Skeletal muscle tissue (tissue), 4 donors: ENCODE measurements around the gene SYS1. TPM values are rescaled to one million over a fixed set of nuclear protein-coding genes. Genes with fewer than 3 reads are reported as not detected.

Source experiments
- H3K27ac ChIP-seq: one replicate; pipeline ENCODE4 v1.7.0; 2013; ENCODE audit warnings: mild to moderate bottlenecking, low read depth, low read length, inconsistent platforms
- H3K27me3 ChIP-seq, 3 donors: one replicate each; pipeline ENCODE4 v1.7.0; 2013; ENCODE audit warnings: low read length in 3 of 3; ENCODE audit not compliant: control insufficient read depth in 3 of 3, insufficient read depth in 3 of 3
- H3K36me3 ChIP-seq, 3 donors: one replicate each; pipeline ENCODE4 v1.7.0; 2013; ENCODE audit warnings: low read length in 3 of 3; ENCODE audit not compliant: control insufficient read depth in 3 of 3, insufficient read depth in 3 of 3
- H3K4me1 ChIP-seq, 3 donors: one replicate each; pipeline ENCODE4 v1.7.0; 2013; ENCODE audit warnings: low read length in 3 of 3, mild to moderate bottlenecking in 3 of 3; ENCODE audit not compliant: control insufficient read depth in 3 of 3, insufficient read depth in 3 of 3
- H3K4me3 ChIP-seq, 3 donors: one replicate each; pipeline ENCODE4 v1.7.0; 2013; ENCODE audit warnings: low read length in 3 of 3
- H3K9ac ChIP-seq, 3 donors: one replicate each; pipeline ENCODE4 v1.7.0; 2013; ENCODE audit warnings: low read length in 3 of 3, mild to moderate bottlenecking in 3 of 3, moderate library complexity in 2 of 3, low read depth in 1 of 3
- H3K9me3 ChIP-seq, 3 donors: one replicate each; pipeline ENCODE4 v1.7.0; 2013; ENCODE audit warnings: low read length in 3 of 3; ENCODE audit not compliant: control insufficient read depth in 3 of 3
- total RNA-seq: library from RNA; depleted of rRNA; stranded (reverse); fragments of >200 nt; gene quantifications from one replicate; pipeline ENCODE4 v1.2.3, GENCODE V29; 2014
- donor health status: Osteomylitis.

Gene SYS1
- total RNA-seq, 1 donor from 2014 or later, result 13.6 TPM

DNA sequence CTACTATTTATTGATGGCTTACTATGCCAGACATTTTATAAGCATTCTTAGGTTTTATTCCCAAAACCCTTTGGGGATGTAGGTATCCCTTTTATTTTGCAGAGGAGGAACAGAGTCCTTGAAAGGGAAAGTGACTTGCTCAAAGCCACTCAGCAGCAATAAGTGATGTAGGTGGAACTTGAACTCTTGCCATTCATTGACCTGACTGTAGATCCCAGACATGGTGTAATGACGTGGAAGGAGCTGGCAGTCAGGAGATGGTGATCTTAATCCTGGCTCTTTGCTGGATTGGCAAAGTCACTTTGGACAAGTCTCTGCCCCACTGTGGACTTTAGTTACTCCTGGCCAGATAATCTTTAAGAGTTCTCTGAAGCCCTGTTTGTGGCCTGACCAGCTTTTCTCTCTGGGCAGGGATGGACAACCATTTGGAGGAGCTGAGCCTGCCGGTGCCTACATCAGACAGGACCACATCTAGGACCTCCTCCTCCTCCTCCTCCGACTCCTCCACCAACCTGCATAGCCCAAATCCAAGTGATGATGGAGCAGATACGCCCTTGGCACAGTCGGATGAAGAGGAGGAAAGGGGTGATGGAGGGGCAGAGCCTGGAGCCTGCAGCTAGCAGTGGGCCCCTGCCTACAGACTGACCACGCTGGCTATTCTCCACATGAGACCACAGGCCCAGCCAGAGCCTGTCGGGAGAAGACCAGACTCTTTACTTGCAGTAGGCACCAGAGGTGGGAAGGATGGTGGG lies 46.7 kb downstream of the SYS1 start:
- peak overlapping the region in 2 of 3 donors; percentile 10 to 24 for H3K9ac ChIP-seq
- H3K27me3 ChIP-seq, result no peaks in the 10 kb centered on the region
- H3K9me3 ChIP-seq, result no peaks in the 10 kb centered on the region
- H3K4me3 ChIP-seq, result no peak overlapping the region
- no peak overlapping the region for H3K27ac ChIP-seq
- H3K4me1 ChIP-seq, result peaks cover 35 to 54% (median 42%) of the 10 kb centered on the region in 3 donors
- H3K36me3 ChIP-seq, result peaks cover 26 to 34% (median 31%) of the 10 kb centered on the region in 3 donors

DNA sequence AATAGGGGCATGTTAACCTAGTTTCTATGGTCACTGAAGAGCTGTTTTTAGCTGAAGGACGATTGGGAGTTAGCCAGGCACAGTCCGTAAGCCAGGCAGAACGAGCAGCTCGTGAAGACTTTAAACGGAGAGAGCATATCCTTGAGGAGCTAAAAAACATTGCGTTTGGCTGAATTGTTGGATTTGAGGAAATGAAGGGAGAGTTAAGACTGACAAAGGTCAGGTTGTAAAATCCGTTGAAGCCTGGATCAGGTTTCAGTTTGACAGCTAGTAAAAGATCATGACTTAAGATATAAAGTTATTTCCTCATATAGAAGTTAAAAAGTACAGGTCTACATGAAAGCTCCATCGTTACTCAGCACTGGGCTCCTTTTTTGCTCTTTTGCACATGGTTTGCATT lies 47.9 kb downstream of the SYS1 start:
- Histone ChIP-seq H3K27ac (peak overlapping the region; percentile 28), H3K4me3 (peak overlapping the region in 1 of 3 donors; percentile 52), H3K27me3 (no peaks in the 10 kb centered on the region), H3K9ac (peak overlapping the region in 2 of 3 donors; percentile 35 to 58), H3K36me3 (peaks cover 26 to 34% (median 31%) of the 10 kb centered on the region in 3 donors), H3K4me1 (peaks cover 35 to 56% (median 37%) of the 10 kb centered on the region in 3 donors), H3K9me3 (no peaks in the 10 kb centered on the region)

GRCh38 chr20:45412653-45413052 lies 49.7 kb downstream of the SYS1 start:
- Histone ChIP-seq H3K27me3 (no peaks in the 10 kb centered on the region), H3K36me3 (peaks cover 26 to 34% (median 31%) of the 10 kb centered on the region in 3 donors), H3K27ac (no peak overlapping the region), H3K4me1 (peaks cover 41 to 61% (median 43%) of the 10 kb centered on the region in 3 donors), H3K9me3 (no peaks in the 10 kb centered on the region), H3K9ac (no peak overlapping the region), H3K4me3 (no peak overlapping the region)

GRCh38 chr20:45413479-45413878 lies 50.5 kb downstream of the SYS1 start:
- Histone ChIP-seq H3K36me3 (peaks cover 26 to 34% (median 33%) of the 10 kb centered on the region in 3 donors), H3K27ac (no peak overlapping the region)

GRCh38 chr20:45415822-45416637 lies 53.1 kb downstream of the SYS1 start, which contains the start of gene PIGT:
TSS of gene PIGT (plus strand) at chr20:45416141. CDS start at chr20:45416157, 16 bp downstream.
- peak within 1 kb of the TSS; percentile 68 for H3K27ac ChIP-seq
- H3K27me3 ChIP-seq, result no peaks in the 10 kb centered on the region
- H3K9ac ChIP-seq, result peak within 1 kb of the TSS; percentile 90 to 95 (median 90)
- peaks cover 30 to 34% (median 30%) of the 10 kb centered on the region in 3 donors for H3K36me3 ChIP-seq
- peaks cover 33 to 57% (median 34%) of the 10 kb centered on the region in 3 donors for H3K4me1 ChIP-seq
- H3K9me3 ChIP-seq, result no peaks in the 10 kb centered on the region
- peak within 1 kb of the TSS; percentile 90 to 96 (median 95) for H3K4me3 ChIP-seq

More at GRCh38 chr20:45413479-45413878, 50.5 kb downstream of the SYS1 start:
- Histone ChIP-seq H3K9me3 (no peaks in the 10 kb centered on the region), H3K27me3 (no peaks in the 10 kb centered on the region), H3K9ac (no peak overlapping the region), H3K4me1 (peaks cover 37 to 61% (median 38%) of the 10 kb centered on the region in 3 donors), H3K4me3 (no peak overlapping the region)

DNA sequence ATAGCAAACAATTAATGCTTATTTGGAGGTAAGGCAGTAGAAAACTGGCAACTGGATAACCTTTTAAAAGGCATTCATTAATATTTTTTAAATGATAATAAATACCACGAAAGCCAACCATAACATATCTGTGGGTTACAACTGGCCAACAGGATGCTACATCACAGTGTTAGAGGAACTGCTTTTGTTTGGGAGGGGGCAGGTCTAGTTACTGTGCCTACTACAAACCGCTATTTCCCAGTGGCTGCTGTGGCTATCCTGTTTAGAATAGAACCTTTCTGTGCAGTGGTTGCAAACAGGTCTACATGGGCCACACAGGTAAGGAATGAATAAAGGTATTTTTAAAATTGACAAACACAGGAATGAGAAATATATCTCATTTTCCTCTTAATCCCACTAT lies 54.0 kb downstream of the SYS1 start:
- Histone ChIP-seq H3K36me3 (peaks cover 31 to 38% (median 32%) of the 10 kb centered on the region in 3 donors), H3K4me3 (peak overlapping the region; percentile 90 to 96 (median 95)), H3K4me1 (peaks cover 29 to 50% (median 31%) of the 10 kb centered on the region in 3 donors), H3K9ac (peak overlapping the region; percentile 90 to 95 (median 90)), H3K27me3 (no peaks in the 10 kb centered on the region), H3K27ac (no peak overlapping the region), H3K9me3 (no peaks in the 10 kb centered on the region)

Other genes with a start within 250 kb of the SYS1 start
- not detected for gene WFDC5, start 248.0 kb upstream of the SYS1 start, total RNA-seq
- gene WFDC12, start 238.7 kb upstream of the SYS1 start, total RNA-seq, result not detected
- not detected for gene PI3, start 188.3 kb upstream of the SYS1 start, total RNA-seq
- gene SEMG1, start 156.1 kb upstream of the SYS1 start, total RNA-seq, result not detected
- not detected for gene SEMG2, start 141.8 kb upstream of the SYS1 start, total RNA-seq
- not detected for gene SLPI, start 108.6 kb upstream of the SYS1 start, total RNA-seq
- not detected for gene RBPJL, start 56.3 kb upstream of the SYS1 start, total RNA-seq
- gene MATN4, start 54.9 kb upstream of the SYS1 start, total RNA-seq, result 0.52 TPM
- gene SDC4, start 14.7 kb upstream of the SYS1 start, total RNA-seq, result 4.2 TPM
- gene TP53TG5, start 15.2 kb downstream of the SYS1 start, total RNA-seq, result not detected
- 3.7 TPM for gene DBNDD2, start 45.1 kb downstream of the SYS1 start, total RNA-seq
- 16.2 TPM for gene PIGT, start 53.0 kb downstream of the SYS1 start, total RNA-seq
- not detected for gene WFDC2, start 106.6 kb downstream of the SYS1 start, total RNA-seq
- gene SPINT3, start 152.5 kb downstream of the SYS1 start, total RNA-seq, result not detected
- gene WFDC6, start 176.3 kb downstream of the SYS1 start, total RNA-seq, result not detected
- gene EPPIN, start 184.2 kb downstream of the SYS1 start, total RNA-seq, result not detected
- gene WFDC8, start 216.1 kb downstream of the SYS1 start, total RNA-seq, result not detected